ENCODE data around the gene LRBA. TPM values are rescaled to one million over a fixed set of nuclear protein-coding genes. Genes with fewer than 3 reads are reported as not detected.
A peak's percentile ranks its signal among the peaks of the same experiment; 100 is the strongest.
"Not testable (repeated sequence)": the region's sequence is repeated elsewhere in the genome, so short reads cannot be mapped to it uniquely, and the experiment has no call there.

Gene LRBA
- total RNA-seq, 3 donors from 2014 or later: 52.0 to 68.5 (median 63.6) TPM

GRCh38 chr4:151035328-151035727, 20.2 kb upstream of the LRBA start:
- H3K4me3 Mint-ChIP-seq: no peak overlapping the region
- no peaks in the 10 kb centered on the region for H3K36me3 Mint-ChIP-seq (ENCODE audit: insufficient read depth)
- DNase-seq: no peak
- no peaks in the 10 kb centered on the region for H3K9me3 Mint-ChIP-seq
- peaks cover 16% of the 10 kb centered on the region for H3K4me1 Mint-ChIP-seq (ENCODE audit: low read depth)
- H3K27me3 Mint-ChIP-seq (ENCODE audit: low read depth): no peaks in the 10 kb centered on the region
- ATAC-seq: no peak

- no peaks in the 10 kb centered on the region for H3K9me3 Mint-ChIP-seq
Measured at GRCh38 chr4:151034829-151035228, 19.7 kb upstream of the LRBA start.

GRCh38 chr4:151031831-151032605, 16.9 kb upstream of the LRBA start:
- Mint-ChIP-seq H3K4me1 (ENCODE audit: low read depth) (peaks cover 25% of the 10 kb centered on the region), H3K4me3 (peak overlapping the region; percentile 65), H3K9me3 (no peaks in the 10 kb centered on the region), H3K36me3 (ENCODE audit: insufficient read depth) (no peaks in the 10 kb centered on the region), H3K27me3 (ENCODE audit: low read depth) (no peaks in the 10 kb centered on the region)
- ATAC-seq (peak; percentile 70 to 73), DNase-seq (no peak)

More at GRCh38 chr4:151034829-151035228, 19.7 kb upstream of the LRBA start:
- ATAC-seq (no peak), DNase-seq (no peak)
- H3K4me1 Mint-ChIP-seq (ENCODE audit: low read depth): peaks cover 21% of the 10 kb centered on the region
- H3K4me3 Mint-ChIP-seq: no peak overlapping the region
- no peaks in the 10 kb centered on the region for H3K36me3 Mint-ChIP-seq (ENCODE audit: insufficient read depth)
- no peaks in the 10 kb centered on the region for H3K27me3 Mint-ChIP-seq (ENCODE audit: low read depth)

- H3K4me3 Mint-ChIP-seq: peak overlapping the region; percentile 24
Measured at GRCh38 chr4:151029537-151029936, 14.5 kb upstream of the LRBA start.

GRCh38 chr4:151029006-151029405, 13.9 kb upstream of the LRBA start:
- peaks cover 25% of the 10 kb centered on the region for H3K4me1 Mint-ChIP-seq (ENCODE audit: low read depth)
- H3K27me3 Mint-ChIP-seq (ENCODE audit: low read depth): not testable (repeated sequence)

More at GRCh38 chr4:151029537-151029936, 14.5 kb upstream of the LRBA start:
- Mint-ChIP-seq H3K9me3 (no peaks in the 10 kb centered on the region), H3K4me1 (ENCODE audit: low read depth) (peaks cover 25% of the 10 kb centered on the region), H3K36me3 (ENCODE audit: insufficient read depth) (no peaks in the 10 kb centered on the region), H3K27me3 (ENCODE audit: low read depth) (no peaks in the 10 kb centered on the region)
- ATAC-seq: peak; percentile 53 to 59
- no peak for DNase-seq

GRCh38 chr4:151025759-151026158, 10.7 kb upstream of the LRBA start:
- ATAC-seq (no peak), DNase-seq (no peak)
- Mint-ChIP-seq H3K4me3 (no peak overlapping the region), H3K4me1 (ENCODE audit: low read depth) (peaks cover 12% of the 10 kb centered on the region), H3K27me3 (ENCODE audit: low read depth) (peaks cover 2% of the 10 kb centered on the region), H3K9me3 (no peaks in the 10 kb centered on the region), H3K36me3 (ENCODE audit: insufficient read depth) (no peaks in the 10 kb centered on the region)

More at GRCh38 chr4:151029006-151029405, 13.9 kb upstream of the LRBA start:
- H3K4me3 Mint-ChIP-seq; ATAC-seq; H3K36me3 Mint-ChIP-seq (ENCODE audit: insufficient read depth); DNase-seq; H3K9me3 Mint-ChIP-seq: not testable (repeated sequence)

- Mint-ChIP-seq H3K27me3 (ENCODE audit: low read depth) (peaks cover 2% of the 10 kb centered on the region), H3K9me3 (no peaks in the 10 kb centered on the region), H3K36me3 (ENCODE audit: insufficient read depth) (no peaks in the 10 kb centered on the region), H3K4me3 (no peak overlapping the region), H3K4me1 (ENCODE audit: low read depth) (no peaks in the 10 kb centered on the region)
- DNase-seq (no peak), ATAC-seq (no peak)
Measured at GRCh38 chr4:151022586-151022985, 7.5 kb upstream of the LRBA start.

- ATAC-seq: no peak
- H3K4me1 Mint-ChIP-seq (ENCODE audit: low read depth): no peaks in the 10 kb centered on the region
- H3K4me3 Mint-ChIP-seq: no peak overlapping the region
- H3K36me3 Mint-ChIP-seq (ENCODE audit: insufficient read depth): no peaks in the 10 kb centered on the region
- DNase-seq: no peak
- H3K9me3 Mint-ChIP-seq: no peaks in the 10 kb centered on the region
- H3K27me3 Mint-ChIP-seq (ENCODE audit: low read depth): peaks cover 2% of the 10 kb centered on the region
Measured at GRCh38 chr4:151021637-151022334, 6.7 kb upstream of the LRBA start.

GRCh38 chr4:151015459-151016347, 619 bp upstream of the LRBA start:
- Mint-ChIP-seq H3K9me3 (no peaks in the 10 kb centered on the region), H3K4me1 (ENCODE audit: low read depth) (peaks cover 23% of the 10 kb centered on the region), H3K27me3 (ENCODE audit: low read depth) (no peaks in the 10 kb centered on the region), H3K4me3 (peak overlapping the region; percentile 100), H3K36me3 (ENCODE audit: insufficient read depth) (peaks cover 8% of the 10 kb centered on the region)
- ATAC-seq (peak; percentile 85 to 86), DNase-seq (peak; percentile 76)

GRCh38 chr4:151013944-151014343, 1.1 kb downstream of the LRBA start:
- peak overlapping the region; percentile 100 for H3K4me3 Mint-ChIP-seq
- H3K9me3 Mint-ChIP-seq: no peaks in the 10 kb centered on the region
- peaks cover 25% of the 10 kb centered on the region for H3K4me1 Mint-ChIP-seq (ENCODE audit: low read depth)
- H3K27me3 Mint-ChIP-seq (ENCODE audit: low read depth): no peaks in the 10 kb centered on the region
- no peak for ATAC-seq
- no peak for DNase-seq
- peaks cover 8% of the 10 kb centered on the region for H3K36me3 Mint-ChIP-seq (ENCODE audit: insufficient read depth)

GRCh38 chr4:151013491-151013890, 1.6 kb downstream of the LRBA start:
- DNase-seq: no peak
- H3K4me1 Mint-ChIP-seq (ENCODE audit: low read depth): peaks cover 25% of the 10 kb centered on the region
- peak overlapping the region; percentile 100 for H3K4me3 Mint-ChIP-seq
- H3K27me3 Mint-ChIP-seq (ENCODE audit: low read depth): no peaks in the 10 kb centered on the region
- no peaks in the 10 kb centered on the region for H3K9me3 Mint-ChIP-seq
- H3K36me3 Mint-ChIP-seq (ENCODE audit: insufficient read depth): peaks cover 8% of the 10 kb centered on the region
- no peak for ATAC-seq

GRCh38 chr4:151012820-151013219, 2.3 kb downstream of the LRBA start:
- H3K4me3 Mint-ChIP-seq: peak overlapping the region; percentile 100
- no peak for DNase-seq
- H3K36me3 Mint-ChIP-seq (ENCODE audit: insufficient read depth): peaks cover 9% of the 10 kb centered on the region
- no peaks in the 10 kb centered on the region for H3K9me3 Mint-ChIP-seq
- no peaks in the 10 kb centered on the region for H3K27me3 Mint-ChIP-seq (ENCODE audit: low read depth)
- no peak for ATAC-seq
- H3K4me1 Mint-ChIP-seq (ENCODE audit: low read depth): peaks cover 25% of the 10 kb centered on the region

- ATAC-seq (no peak), DNase-seq (no peak)
- peak overlapping the region; percentile 100 for H3K4me3 Mint-ChIP-seq
- H3K36me3 Mint-ChIP-seq (ENCODE audit: insufficient read depth): peaks cover 11% of the 10 kb centered on the region
- H3K27me3 Mint-ChIP-seq (ENCODE audit: low read depth): no peaks in the 10 kb centered on the region
- no peaks in the 10 kb centered on the region for H3K9me3 Mint-ChIP-seq
- H3K4me1 Mint-ChIP-seq (ENCODE audit: low read depth): peaks cover 28% of the 10 kb centered on the region
Measured at GRCh38 chr4:151012376-151012775, 2.7 kb downstream of the LRBA start.

GRCh38 chr4:151004222-151004621, 10.9 kb downstream of the LRBA start:
- peaks cover 46% of the 10 kb centered on the region for H3K4me1 Mint-ChIP-seq (ENCODE audit: low read depth)
- no peak overlapping the region for H3K4me3 Mint-ChIP-seq
- DNase-seq: no peak
- no peaks in the 10 kb centered on the region for H3K27me3 Mint-ChIP-seq (ENCODE audit: low read depth)
- ATAC-seq: no peak
- H3K36me3 Mint-ChIP-seq (ENCODE audit: insufficient read depth): peaks cover 13% of the 10 kb centered on the region
- H3K9me3 Mint-ChIP-seq: no peaks in the 10 kb centered on the region

Data from activated T-cell treated with anti-CD3 and anti-CD28 coated beads, Interleukin-2, amount 50 U/mL, for 4 hours (primary cell).